SK-MEL-5 (cell line): ENCODE results near the gene OGN. TPM values are rescaled to one million over a fixed set of nuclear protein-coding genes. Genes with fewer than 3 reads are reported as not detected.

ENCODE experiments used
- DNase-seq: peaks from one replicate; pipeline ENCODE4 v3.0.0-alpha.2; 2016; ENCODE audit warnings: low read depth, low spot score
- in situ Hi-C: cut with HindIII; loops from 2 replicates; pipeline ENCODE4 v1.10.0; 2016; ENCODE audit warnings: low sequenced_read_pairs, high pct_unique_total_duplicates, low pct_unique_long_range_greater_than_20kb
- total RNA-seq: library from RNA; depleted of rRNA; stranded (reverse); fragments of >200 nt; shearing (Covaris generic); gene quantifications from 2 replicates; pipeline ENCODE4 v1.2.3, GENCODE V29; 2014; rRNA removed

OGN gene
- total RNA-seq, 1 experiment from 2014 or later = not detected

DNA sequence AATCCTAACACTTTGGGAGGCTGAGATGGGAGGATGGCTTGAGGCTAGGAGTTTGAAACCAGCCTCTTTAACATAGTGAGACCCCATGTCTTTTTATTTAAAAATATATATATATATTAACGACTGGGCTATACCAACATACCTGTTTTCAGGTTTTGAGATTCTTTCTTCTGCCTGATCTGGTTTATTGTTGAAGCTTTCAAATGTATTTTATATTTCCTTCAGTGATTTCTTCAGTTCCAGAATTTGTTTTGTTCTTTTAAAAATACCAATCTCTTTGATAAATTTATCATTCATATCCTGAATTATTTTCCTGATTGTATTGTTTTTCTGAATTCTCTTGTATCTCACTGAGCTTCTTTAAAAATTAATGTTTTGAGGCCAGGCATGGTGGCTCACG lies 31.2 kb downstream of the OGN start:
- no peak for DNase-seq
- in situ Hi-C loops = no loop called here

DNA sequence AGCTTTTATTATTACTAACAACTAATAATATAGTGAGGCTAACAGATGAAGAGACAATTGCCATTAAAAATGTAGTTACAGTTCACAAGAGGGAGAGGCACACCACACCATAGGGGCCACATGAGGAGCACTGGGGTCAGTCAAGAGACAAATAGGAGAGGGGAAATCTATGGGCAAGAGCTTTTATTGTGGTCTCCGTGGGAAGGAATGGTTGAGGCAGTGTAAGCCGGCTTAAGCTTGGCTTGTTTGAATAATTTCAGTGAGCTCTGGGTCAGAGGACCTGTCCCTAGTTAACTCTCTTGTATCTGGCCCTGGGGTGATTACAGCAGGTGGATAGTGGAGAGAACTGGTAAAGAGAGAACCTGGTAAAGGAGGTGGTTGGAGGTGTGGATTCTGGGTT lies 35.3 kb downstream of the OGN start:
- in situ Hi-C loops = no loop called here
- DNase-seq = no peak

DNA sequence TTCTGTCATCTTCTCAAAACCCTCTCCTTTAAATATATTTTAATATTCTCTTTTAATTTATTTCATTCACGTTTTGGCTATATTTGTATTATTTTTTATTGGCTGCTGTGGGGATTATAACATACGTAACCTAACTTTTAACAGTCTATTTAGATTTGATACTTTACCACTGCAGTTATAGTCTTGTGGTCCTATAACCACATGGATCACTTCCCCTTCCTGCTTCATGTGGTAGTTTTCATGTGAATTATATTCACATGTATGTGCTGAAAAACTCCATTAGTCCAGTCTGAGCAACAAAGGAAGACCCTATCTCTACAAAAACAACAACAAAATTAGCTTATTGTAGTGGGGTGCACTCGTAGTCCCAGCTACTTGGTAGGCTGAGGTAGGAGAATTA lies 44.3 kb downstream of the OGN start:
- in situ Hi-C loops = no loop called here
- DNase-seq = no peak

DNA sequence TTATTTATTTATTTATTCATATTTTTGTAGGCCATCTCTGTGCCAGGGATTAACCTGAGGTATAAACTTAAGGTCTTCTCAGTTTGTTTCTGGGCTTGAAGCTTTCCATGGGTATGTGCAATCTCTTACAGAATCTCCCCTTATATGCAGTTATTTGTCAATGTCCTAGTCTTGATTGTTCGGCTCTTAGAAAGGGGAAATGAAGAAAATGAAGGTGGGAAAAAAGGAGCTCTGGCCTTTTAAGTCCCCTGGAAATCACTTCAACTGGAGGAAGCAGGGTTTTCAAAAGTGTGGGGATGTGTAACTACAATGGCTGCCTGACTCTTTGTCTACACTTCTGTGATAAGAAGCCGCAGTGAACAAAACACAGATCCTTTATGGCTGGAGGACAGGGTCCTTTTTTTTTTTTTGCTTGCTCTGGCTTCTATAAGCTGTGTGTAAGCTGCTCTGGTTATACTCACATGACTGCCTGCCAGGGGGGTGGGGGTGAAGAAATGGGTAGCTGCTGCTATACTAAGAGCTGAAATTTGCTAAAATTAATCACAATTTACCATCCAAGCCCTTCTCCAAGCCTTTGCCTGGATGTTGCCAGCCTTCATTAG lies 44.9 kb downstream of the OGN start:
- in situ Hi-C loops = no loop called here

DNA sequence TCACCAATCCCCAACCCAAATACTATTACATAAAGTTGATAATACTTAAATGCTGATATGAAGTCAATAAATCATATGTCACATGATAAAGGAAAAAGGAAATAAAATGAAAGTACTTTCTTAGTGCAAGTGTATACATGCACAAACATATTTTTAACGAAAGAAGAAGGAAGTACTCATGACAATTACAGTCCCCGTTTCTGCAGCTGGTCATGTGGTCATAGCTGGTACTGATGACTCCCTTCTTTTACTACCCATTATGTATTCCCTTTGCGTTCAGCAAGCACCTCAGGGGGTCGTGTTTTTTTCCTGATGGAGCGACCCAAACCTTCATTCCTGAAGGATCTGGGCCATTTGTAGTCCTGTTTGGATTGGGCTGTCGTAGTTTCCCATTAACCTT lies 51.3 kb downstream of the OGN start:
- in situ Hi-C loops = no loop called here
- no peak for DNase-seq

More for the DNA sequence above, 44.9 kb downstream of the OGN start:
- peak; percentile 27 for DNase-seq

DNA sequence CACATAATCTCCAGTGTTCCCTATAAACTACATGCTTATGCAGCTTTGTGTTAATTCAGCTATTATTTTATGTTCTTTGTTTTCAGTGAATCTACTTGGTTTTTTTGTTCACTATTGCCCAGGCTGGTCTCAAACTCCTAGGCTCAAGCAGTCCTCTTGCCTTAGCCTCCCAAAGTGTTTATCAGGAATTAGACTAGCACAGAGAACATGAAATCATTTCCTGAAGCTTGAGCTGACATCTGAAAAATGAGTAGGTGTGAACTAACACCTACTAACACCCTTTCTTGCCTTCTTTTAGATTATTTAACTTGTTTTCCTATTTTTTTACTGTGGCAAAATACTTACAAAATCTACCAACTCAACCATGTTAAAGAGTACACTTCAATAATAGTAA lies 53.6 kb downstream of the OGN start:
- in situ Hi-C loops = no loop called here
- no peak for DNase-seq

DNA sequence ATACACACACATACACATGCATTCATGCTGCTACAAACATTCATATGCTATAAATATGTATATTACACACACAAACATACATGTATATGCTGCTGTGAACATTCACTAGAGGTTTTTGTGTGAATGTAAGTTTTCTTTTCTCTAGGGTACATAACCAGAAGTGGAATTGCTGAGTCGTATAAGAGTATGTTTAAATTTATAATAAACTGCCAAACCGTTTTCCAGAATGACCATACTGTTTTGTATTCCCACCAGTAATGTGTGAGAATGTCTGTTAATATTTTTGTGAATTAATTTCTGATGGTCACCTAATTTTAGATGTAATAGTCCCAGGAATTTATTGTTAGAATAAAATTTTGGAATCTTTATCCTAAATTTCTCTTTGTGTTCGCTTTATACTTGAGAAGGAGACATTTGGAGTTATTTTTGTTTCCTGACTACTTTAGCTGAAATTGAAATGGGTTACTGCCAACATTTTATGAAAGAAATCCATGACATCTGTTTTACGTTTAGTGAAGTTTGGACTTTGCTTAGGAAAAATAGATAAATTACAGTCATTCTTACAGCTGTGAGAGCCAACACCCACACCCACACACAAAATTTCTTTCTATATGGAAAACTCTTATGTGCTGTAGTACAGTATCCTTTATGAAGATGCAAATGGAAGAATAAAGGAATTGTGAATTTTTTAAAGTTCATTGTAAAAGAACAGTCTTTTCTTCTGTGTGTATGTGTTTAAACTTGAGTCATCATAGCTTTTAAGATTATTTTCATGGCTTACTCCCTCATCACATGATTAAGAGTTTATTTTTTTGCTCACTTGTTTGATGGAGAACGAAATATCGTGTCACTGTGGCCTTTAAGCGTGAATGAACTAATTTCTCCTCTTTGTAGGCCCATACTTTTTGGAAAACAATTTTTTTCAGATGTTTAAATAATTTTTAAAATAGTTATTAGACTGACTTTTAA lies 54.3 kb downstream of the OGN start:
- in situ Hi-C loops = no loop called here
- no peak for DNase-seq

DNA sequence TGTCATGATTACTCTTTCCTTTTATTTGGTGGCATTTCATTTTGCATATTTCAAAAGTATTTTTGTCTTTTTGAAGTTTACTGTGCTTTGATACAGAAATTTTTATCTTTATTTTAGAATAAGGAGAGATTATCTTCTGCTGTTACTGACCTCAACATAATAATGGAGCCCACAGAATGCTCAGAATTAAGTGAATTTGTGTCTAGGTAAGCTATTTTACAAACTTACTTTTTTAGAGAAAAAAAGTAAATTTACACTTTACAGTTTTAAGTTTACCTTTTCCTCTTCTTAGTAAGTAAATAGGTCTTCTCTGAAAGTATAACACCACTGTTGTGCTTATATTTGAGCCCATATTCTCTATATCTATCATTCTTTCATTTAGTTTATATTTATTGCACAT lies 58.8 kb downstream of the OGN start:
- no peak for DNase-seq
- in situ Hi-C loops = no loop called here

DNA sequence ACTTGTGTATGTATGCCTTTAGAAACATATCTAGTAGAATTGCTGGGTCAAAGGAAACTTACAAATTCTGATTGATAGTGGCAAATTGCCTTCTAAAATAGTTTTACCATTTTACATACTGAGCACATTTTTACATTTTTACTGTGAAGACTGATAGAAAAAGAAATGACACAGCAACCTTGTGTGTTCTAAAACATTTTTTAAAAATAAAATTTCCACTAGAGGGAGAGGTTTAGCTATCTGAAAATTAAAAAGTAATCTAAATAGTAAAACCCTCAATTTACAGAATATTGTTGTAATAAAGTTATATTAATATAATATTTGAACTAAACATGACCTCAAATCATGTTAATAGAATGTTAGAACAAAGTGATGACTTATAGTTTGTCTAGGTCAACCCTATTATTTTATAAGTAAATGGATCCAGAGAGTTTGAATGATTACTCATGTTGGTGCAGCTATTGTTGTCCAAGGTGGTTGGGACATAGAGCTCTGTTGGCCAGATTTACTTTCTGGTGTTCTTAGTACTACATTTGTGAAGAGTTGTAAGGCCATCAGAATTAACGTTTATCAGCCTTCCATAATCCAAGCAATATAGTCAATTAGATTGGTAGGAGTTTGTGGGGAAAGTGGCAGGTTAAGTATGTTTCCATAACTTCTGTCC lies 61.4 kb downstream of the OGN start:
- DNase-seq = peak; percentile 22
- in situ Hi-C loops = no loop called here

DNA sequence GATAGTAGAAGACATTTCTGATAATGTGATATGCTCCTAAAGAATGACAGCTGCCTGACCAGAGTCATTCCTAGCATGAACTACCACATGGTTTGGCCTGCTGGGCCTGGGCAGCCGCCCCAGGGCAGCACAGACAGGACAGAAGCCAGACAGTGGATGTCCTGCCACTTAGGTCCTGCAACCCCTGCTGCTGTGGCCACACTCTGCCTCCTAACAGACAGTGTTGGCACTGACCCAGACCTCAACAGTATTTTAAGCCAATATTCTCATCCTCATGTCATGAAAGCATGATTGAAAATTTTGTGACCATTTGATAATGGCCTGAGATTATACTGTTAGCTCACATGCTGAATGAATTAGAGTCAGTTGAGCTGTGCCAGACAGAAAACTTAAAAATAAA lies 62.8 kb downstream of the OGN start:
- in situ Hi-C loops = no loop called here
- no peak for DNase-seq

DNA sequence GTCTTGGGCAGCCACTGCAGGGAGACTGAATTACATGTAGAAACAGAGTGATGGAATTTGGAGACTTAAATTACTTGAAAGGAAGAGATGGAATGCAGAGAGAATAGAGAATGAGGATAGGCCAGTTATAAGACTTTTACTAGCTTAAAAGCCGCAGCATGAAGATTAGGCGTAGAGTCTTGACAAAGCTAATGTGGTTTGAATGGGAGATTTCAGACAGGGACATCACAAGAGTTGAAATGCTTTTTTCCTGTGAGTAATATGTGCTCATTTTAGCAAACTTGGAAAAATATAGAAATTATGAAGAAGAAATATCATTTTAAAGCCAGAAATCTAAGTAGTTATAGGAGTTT lies 71.1 kb downstream of the OGN start:
- no peak for DNase-seq
- in situ Hi-C loops = no loop called here

Other genes with a start within 250 kb of the OGN start
- 408 and 438 TPM in 2 replicates for gene IARS1, start 110.9 kb downstream of the OGN start, total RNA-seq
- 32.9 and 37.9 TPM in 2 replicates for gene NOL8, start 79.2 kb downstream of the OGN start, total RNA-seq
- 6.3 and 10.6 TPM in 2 replicates for gene CENPP, start 78.6 kb downstream of the OGN start, total RNA-seq
- gene OMD, start 19.9 kb upstream of the OGN start, total RNA-seq = not detected in 2 replicates
- not detected in 2 replicates for gene ASPN, start 77.9 kb upstream of the OGN start, total RNA-seq
- not detected in 2 replicates for gene ECM2, start 131.4 kb upstream of the OGN start, total RNA-seq